Karpas-422 (cell line): ENCODE data around the gene AMPD3. TPM values are rescaled to one million over a fixed set of nuclear protein-coding genes. Genes with fewer than 3 reads are reported as not detected.

ENCODE experiments used
- DNase-seq: peaks from one replicate; pipeline ENCODE4 v3.0.0-alpha.2; 2015
- H2AFZ ChIP-seq: fragments of 200-600 bp; sonication (generic); 2 replicates; pipeline ENCODE4 v1.6.1; 2014; ENCODE audit warnings: antibody characterized with exemption, low read length, mixed read lengths
- H3K27ac ChIP-seq: fragments of 200-600 bp; sonication (generic); 2 replicates; pipeline ENCODE4 v1.5.1; 2014; ENCODE audit warnings: mild to moderate bottlenecking, low read length, moderate library complexity
- H3K27me3 ChIP-seq: fragments of 200-600 bp; sonication (generic); 2 replicates; pipeline ENCODE4 v1.6.1; 2014; ENCODE audit warnings: low read length, mixed read lengths
- H3K36me3 ChIP-seq: fragments of 200-600 bp; sonication (generic); 2 replicates; pipeline ENCODE4 v1.6.1; 2014; ENCODE audit warnings: low read length, mixed read lengths; ENCODE audit not compliant: insufficient read depth
- H3K4me1 ChIP-seq: fragments of 200-600 bp; sonication (generic); 2 replicates; pipeline ENCODE4 v1.6.1; 2014; ENCODE audit warnings: mild to moderate bottlenecking, low read length, mixed read lengths
- H3K4me2 ChIP-seq: fragments of 200-600 bp; sonication (generic); 2 replicates; pipeline ENCODE4 v1.6.1; 2014; ENCODE audit warnings: low read length, low read depth, mild to moderate bottlenecking; ENCODE audit not compliant: poor library complexity, severe bottlenecking
- H3K4me3 ChIP-seq: fragments of 200-600 bp; sonication (generic); 2 replicates; pipeline ENCODE4 v1.5.1; 2014; ENCODE audit warnings: mild to moderate bottlenecking, antibody characterized with exemption, low read length, mixed read lengths
- H3K79me2 ChIP-seq: fragments of 200-600 bp; sonication (generic); 2 replicates; pipeline ENCODE4 v1.6.1; 2014; ENCODE audit warnings: mild to moderate bottlenecking, low read length, mixed read lengths
- H3K9ac ChIP-seq: fragments of 200-600 bp; sonication (generic); 2 replicates; pipeline ENCODE4 v1.6.0; 2014; ENCODE audit warnings: low read length
- H3K9me2 ChIP-seq: fragments of 200-600 bp; sonication (generic), shearing (Covaris generic); replicated peaks from 2 replicates; pipeline ENCODE4 v1.6.0; 2014; ENCODE audit warnings: mild to moderate bottlenecking, low read length, moderate library complexity; ENCODE audit not compliant: insufficient read depth
- H3K9me3 ChIP-seq: fragments of 300-700, 200-600 bp; sonication (generic); 2 replicates; pipeline ENCODE4 v1.6.1; 2014; ENCODE audit warnings: low read length, mixed read lengths
- H4K20me1 ChIP-seq: fragments of 200-600 bp; sonication (generic); 2 replicates; pipeline ENCODE4 v1.6.1; 2014; ENCODE audit warnings: mild to moderate bottlenecking, antibody characterized with exemption, low read length, low read depth; ENCODE audit not compliant: insufficient read depth
- total RNA-seq: library from RNA; depleted of rRNA; stranded (reverse); fragments of >200 nt; shearing (Covaris generic); gene quantifications from 2 replicates; pipeline ENCODE4 v1.2.3, GENCODE V29; 2014; ENCODE audit warnings: low replicate concordance

The AMPD3 gene
- total RNA-seq, 1 experiment from 2014 or later: 12.5 TPM

- no peak overlapping the region for H3K4me3 ChIP-seq
- H3K27me3 ChIP-seq: no peaks in the 10 kb centered on the region
- no peaks in the 10 kb centered on the region for H3K9me3 ChIP-seq
- no peak overlapping the region for H3K9ac ChIP-seq
- no peak overlapping the region for H2AFZ ChIP-seq
- no peaks in the 10 kb centered on the region for H4K20me1 ChIP-seq
- no peak overlapping the region for H3K4me2 ChIP-seq
- no peaks in the 10 kb centered on the region for H3K4me1 ChIP-seq
- DNase-seq: no peak
- H3K36me3 ChIP-seq: no peaks in the 10 kb centered on the region
- H3K9me2 ChIP-seq: no peaks in the 10 kb centered on the region
- H3K27ac ChIP-seq: no peak overlapping the region
- no peaks in the 10 kb centered on the region for H3K79me2 ChIP-seq
Measured at GRCh38 chr11:10496296-10496936, 41.4 kb downstream of the AMPD3 start.

DNA sequence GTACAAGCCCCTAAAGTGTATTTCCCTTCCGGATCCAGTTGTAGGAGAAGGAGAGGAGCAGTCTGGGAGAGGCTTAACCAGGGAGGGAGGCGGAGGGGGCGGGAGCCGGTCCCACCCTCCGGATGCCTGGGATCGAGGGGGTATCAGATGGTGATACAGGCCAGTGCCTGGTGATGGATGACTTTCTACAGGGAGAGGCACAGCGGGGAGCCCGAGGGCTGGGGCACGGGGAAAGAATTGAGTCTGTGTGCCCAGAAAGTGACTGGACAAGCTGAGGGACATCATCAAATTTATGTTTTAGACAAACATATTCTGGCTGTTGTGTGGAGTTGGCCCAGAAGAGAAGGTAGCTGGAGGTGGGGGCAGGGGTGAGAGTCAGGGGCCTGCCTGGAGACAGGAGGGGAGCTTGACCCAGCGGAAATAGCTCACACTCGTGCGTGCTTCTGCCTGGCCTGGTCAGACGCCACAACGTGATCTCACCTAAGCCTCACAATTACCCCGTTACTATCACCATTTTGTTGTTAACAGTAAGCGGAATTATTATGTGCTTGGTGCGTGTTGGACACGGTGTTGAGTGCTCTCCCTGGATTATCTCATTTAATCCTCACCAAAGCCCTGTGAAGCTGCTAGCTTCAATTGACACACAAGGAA lies 42.4 kb downstream of the AMPD3 start:
- Histone ChIP-seq H3K36me3 (no peaks in the 10 kb centered on the region), H3K4me3 (no peak overlapping the region), H3K4me1 (no peaks in the 10 kb centered on the region), H3K9me3 (no peaks in the 10 kb centered on the region), H3K27me3 (no peaks in the 10 kb centered on the region), H3K4me2 (no peak overlapping the region), H3K9ac (no peak overlapping the region), H3K27ac (no peak overlapping the region), H2AFZ (no peak overlapping the region), H3K9me2 (no peaks in the 10 kb centered on the region), H3K79me2 (no peaks in the 10 kb centered on the region), H4K20me1 (no peaks in the 10 kb centered on the region)
- no peak for DNase-seq

DNA sequence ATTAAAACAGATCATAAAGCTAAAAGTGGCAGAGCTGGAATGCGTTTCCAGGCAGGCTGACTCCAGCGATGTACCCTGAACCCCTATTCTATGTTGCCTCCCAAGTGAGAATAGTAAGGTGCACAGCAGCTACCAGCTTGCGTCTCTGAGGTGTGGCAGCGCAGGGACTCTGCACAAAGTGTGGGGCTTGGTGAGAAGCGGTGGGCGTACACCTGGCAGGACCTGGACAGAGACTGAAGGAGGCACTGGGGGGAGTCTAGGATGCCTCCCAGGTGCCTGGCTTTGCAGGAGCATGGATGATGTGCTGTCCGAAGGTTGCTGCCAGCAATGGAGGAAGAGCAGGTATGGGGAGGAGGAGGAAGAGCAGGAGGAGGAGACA lies 42.9 kb downstream of the AMPD3 start:
- no peak overlapping the region for H2AFZ ChIP-seq
- H3K79me2 ChIP-seq: no peaks in the 10 kb centered on the region
- no peak overlapping the region for H3K4me3 ChIP-seq
- H3K4me2 ChIP-seq: no peak overlapping the region
- H3K9me2 ChIP-seq: no peaks in the 10 kb centered on the region
- H4K20me1 ChIP-seq: no peaks in the 10 kb centered on the region
- no peaks in the 10 kb centered on the region; the same call in 1 of the 2 replicates for H3K4me1 ChIP-seq
- no peak overlapping the region for H3K27ac ChIP-seq
- no peaks in the 10 kb centered on the region for H3K36me3 ChIP-seq
- no peak for DNase-seq
- no peaks in the 10 kb centered on the region for H3K9me3 ChIP-seq
- no peak overlapping the region for H3K9ac ChIP-seq
- H3K27me3 ChIP-seq: no peaks in the 10 kb centered on the region

- Histone ChIP-seq H3K9ac (no peak overlapping the region), H3K4me1 (peaks cover 6% of the 10 kb centered on the region), H3K27ac (no peak overlapping the region), H2AFZ (no peak overlapping the region), H4K20me1 (no peaks in the 10 kb centered on the region), H3K27me3 (no peaks in the 10 kb centered on the region), H3K79me2 (no peaks in the 10 kb centered on the region), H3K9me3 (no peaks in the 10 kb centered on the region), H3K4me2 (no peak overlapping the region), H3K36me3 (no peaks in the 10 kb centered on the region), H3K4me3 (no peak overlapping the region), H3K9me2 (no peaks in the 10 kb centered on the region)
- no peak for DNase-seq
Measured at GRCh38 chr11:10498426-10499250, 43.6 kb downstream of the AMPD3 start.

GRCh38 chr11:10499452-10499851 lies 44.4 kb downstream of the AMPD3 start:
- Histone ChIP-seq H3K4me2 (no peak overlapping the region), H2AFZ (no peak overlapping the region), H3K9ac (no peak overlapping the region), H3K36me3 (no peaks in the 10 kb centered on the region), H4K20me1 (no peaks in the 10 kb centered on the region), H3K9me2 (no peaks in the 10 kb centered on the region), H3K27me3 (no peaks in the 10 kb centered on the region), H3K4me3 (no peak overlapping the region), H3K4me1 (peaks cover 8% of the 10 kb centered on the region), H3K27ac (no peak overlapping the region), H3K79me2 (no peaks in the 10 kb centered on the region), H3K9me3 (no peaks in the 10 kb centered on the region)
- DNase-seq: no peak

DNA sequence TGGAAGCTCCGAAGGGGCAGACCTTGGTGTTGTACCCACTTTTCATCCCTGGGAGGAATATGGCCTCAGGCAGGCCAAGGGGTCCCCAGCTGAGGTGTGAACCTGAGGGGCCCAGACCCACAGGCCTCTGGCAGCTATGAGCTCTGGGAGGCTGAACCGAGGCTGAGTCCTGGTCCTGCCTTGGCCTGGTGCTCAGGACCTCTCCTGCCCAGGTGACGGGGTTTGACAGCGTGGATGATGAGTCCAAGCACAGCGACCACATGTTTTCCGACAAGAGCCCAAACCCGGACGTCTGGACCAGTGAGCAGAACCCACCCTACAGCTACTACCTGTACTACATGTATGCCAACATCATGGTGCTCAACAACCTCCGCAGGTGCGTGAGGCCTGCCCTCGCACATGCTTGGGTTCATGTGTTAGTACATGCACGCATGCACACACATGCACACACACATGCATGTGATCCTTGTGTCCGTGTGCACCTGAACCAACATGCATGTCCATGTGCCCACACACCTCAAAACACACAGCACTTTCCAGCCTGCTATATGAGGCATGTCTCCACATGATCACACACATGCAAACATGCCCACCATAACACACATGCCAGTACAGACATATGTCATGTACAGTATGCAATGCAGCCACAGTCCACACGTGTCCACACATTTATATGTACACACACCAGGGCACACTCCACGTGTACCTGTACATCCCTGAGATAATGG lies 45.0 kb downstream of the AMPD3 start:
- no peaks in the 10 kb centered on the region for H3K36me3 ChIP-seq
- H3K4me3 ChIP-seq: no peak overlapping the region
- no peak overlapping the region for H3K27ac ChIP-seq
- no peak overlapping the region for H3K4me2 ChIP-seq
- no peak for DNase-seq
- no peak overlapping the region for H2AFZ ChIP-seq
- H3K27me3 ChIP-seq: no peaks in the 10 kb centered on the region
- no peaks in the 10 kb centered on the region for H3K9me2 ChIP-seq
- no peaks in the 10 kb centered on the region for H3K9me3 ChIP-seq
- H3K79me2 ChIP-seq: no peaks in the 10 kb centered on the region
- no peaks in the 10 kb centered on the region for H4K20me1 ChIP-seq
- H3K9ac ChIP-seq: no peak overlapping the region
- peaks cover 8% of the 10 kb centered on the region for H3K4me1 ChIP-seq

DNA sequence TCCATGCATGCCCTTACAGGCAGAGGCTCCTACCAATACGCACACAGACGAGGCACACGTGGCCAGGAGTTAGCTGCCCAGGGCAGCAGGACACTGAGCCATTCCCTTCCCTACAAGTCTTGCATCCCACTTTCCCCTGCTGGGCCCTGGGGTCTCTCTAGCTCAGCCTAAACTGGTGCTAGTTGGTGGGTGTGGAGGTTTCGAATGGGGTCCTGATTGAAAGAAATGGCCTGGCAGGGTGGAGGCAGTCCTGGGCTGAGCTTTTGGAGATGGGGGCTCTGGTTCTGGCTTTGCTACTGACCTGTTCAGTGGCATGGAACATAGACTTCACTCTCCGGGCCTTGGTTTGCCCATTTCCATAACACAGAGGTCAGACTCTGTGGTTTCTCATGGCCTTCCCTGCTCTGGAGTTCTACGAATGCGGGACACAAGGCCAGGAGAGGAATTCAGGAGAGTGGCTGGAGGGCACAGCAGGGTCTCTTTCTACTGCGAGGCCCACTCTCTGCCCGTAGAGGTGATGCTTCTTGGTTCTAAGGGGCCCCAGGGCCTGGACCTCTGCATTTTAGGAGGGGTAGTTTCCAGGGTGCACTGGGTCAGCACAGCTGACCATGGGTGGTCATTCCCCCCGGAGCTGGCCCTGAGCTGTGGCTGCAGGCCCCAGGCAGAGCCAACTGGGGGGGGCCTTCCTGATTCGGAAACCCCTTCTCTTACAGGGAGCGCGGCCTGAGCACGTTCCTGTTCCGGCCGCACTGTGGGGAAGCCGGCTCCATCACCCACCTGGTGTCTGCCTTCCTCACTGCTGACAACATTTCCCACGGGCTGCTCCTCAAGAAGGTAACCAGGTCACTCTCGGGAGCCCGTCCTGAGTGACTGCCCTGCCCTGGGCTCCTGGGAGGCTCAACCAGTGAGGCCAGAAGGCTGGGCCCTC lies 46.0 kb downstream of the AMPD3 start:
- Histone ChIP-seq H3K4me3 (no peak overlapping the region), H3K4me2 (no peak overlapping the region), H2AFZ (no peak overlapping the region), H3K4me1 (peaks cover 8% of the 10 kb centered on the region), H3K79me2 (no peaks in the 10 kb centered on the region), H3K9me3 (no peaks in the 10 kb centered on the region), H3K9ac (no peak overlapping the region), H3K36me3 (no peaks in the 10 kb centered on the region), H3K27me3 (no peaks in the 10 kb centered on the region), H4K20me1 (no peaks in the 10 kb centered on the region), H3K9me2 (no peaks in the 10 kb centered on the region), H3K27ac (no peak overlapping the region)
- no peak for DNase-seq
